ENCODE results near the gene WHAMM. TPM values are rescaled to one million over a fixed set of nuclear protein-coding genes. Genes with fewer than 3 reads are reported as not detected.
"Not testable (repeated sequence)": the region's sequence is repeated elsewhere in the genome, so short reads cannot be mapped to it uniquely, and the experiment has no call there.

Gene WHAMM
- total RNA-seq, 2 donors from 2014 or later: 5.9 to 8.2 TPM

GRCh38 chr15:82807920-82808633, 1.4 kb upstream of the WHAMM start:
- Mint-ChIP-seq H3K4me1 (ENCODE audit: low read depth) (peaks cover 42% of the 10 kb centered on the region), H3K9me3 (no peaks in the 10 kb centered on the region), H3K27ac (peak overlapping the region; percentile 51), H3K36me3 (ENCODE audit: insufficient read depth in 2 of 2) (peaks cover 0 to 15% of the 10 kb centered on the region in 2 donors), H3K4me3 (no peak overlapping the region), H3K27me3 (ENCODE audit: low read depth) (peaks cover 27% of the 10 kb centered on the region)
- ATAC-seq (replicated peaks in 1 of 2): no peak
- no peak for DNase-seq

- Mint-ChIP-seq H3K36me3 (ENCODE audit: insufficient read depth in 2 of 2) (peaks cover 0 to 17% of the 10 kb centered on the region in 2 donors), H3K27ac (no peak overlapping the region), H3K4me3 (peak overlapping the region; percentile 75 to 83), H3K4me1 (ENCODE audit: low read depth) (peaks cover 42% of the 10 kb centered on the region), H3K9me3 (no peaks in the 10 kb centered on the region), H3K27me3 (ENCODE audit: low read depth) (peaks cover 23% of the 10 kb centered on the region)
- DNase-seq (no peak), ATAC-seq (replicated peaks in 1 of 2) (no peak)
These were observed 790 bp upstream of the WHAMM start for GRCh38 chr15:82808634-82809041.

GRCh38 chr15:82810061-82810889, 847 bp downstream of the WHAMM start:
- peak overlapping the region; percentile 87 to 94 for H3K4me3 Mint-ChIP-seq
- DNase-seq (peak; percentile 42 to 57), ATAC-seq (replicated peaks in 1 of 2) (peak; percentile 36 to 44)
- H3K9me3 Mint-ChIP-seq: no peaks in the 10 kb centered on the region
- H3K27me3 Mint-ChIP-seq (ENCODE audit: low read depth): peaks cover 19% of the 10 kb centered on the region
- peak overlapping the region; percentile 98 for H3K27ac Mint-ChIP-seq
- peaks cover 4 to 29% of the 10 kb centered on the region in 2 donors for H3K36me3 Mint-ChIP-seq (ENCODE audit: insufficient read depth in 2 of 2)
- peaks cover 42% of the 10 kb centered on the region for H3K4me1 Mint-ChIP-seq (ENCODE audit: low read depth)

- ATAC-seq (replicated peaks in 1 of 2) (peak in 1 of 2 donors; percentile 12), DNase-seq (peak; percentile 54 to 64)
- peak overlapping the region; percentile 87 to 94 for H3K4me3 Mint-ChIP-seq
- H3K9me3 Mint-ChIP-seq: no peaks in the 10 kb centered on the region
- peaks cover 42% of the 10 kb centered on the region for H3K4me1 Mint-ChIP-seq (ENCODE audit: low read depth)
- peak overlapping the region; percentile 98 for H3K27ac Mint-ChIP-seq
- H3K27me3 Mint-ChIP-seq (ENCODE audit: low read depth): peaks cover 17% of the 10 kb centered on the region
- peaks cover 8 to 36% of the 10 kb centered on the region in 2 donors for H3K36me3 Mint-ChIP-seq (ENCODE audit: insufficient read depth in 2 of 2)
These were observed 1.5 kb downstream of the WHAMM start for GRCh38 chr15:82810890-82811426.

GRCh38 chr15:82812994-82813393, 3.6 kb downstream of the WHAMM start:
- no peak for DNase-seq
- Mint-ChIP-seq H3K9me3 (no peaks in the 10 kb centered on the region), H3K27ac (no peak overlapping the region), H3K4me1 (ENCODE audit: low read depth) (peaks cover 37% of the 10 kb centered on the region), H3K36me3 (ENCODE audit: insufficient read depth in 2 of 2) (peaks cover 11 to 47% of the 10 kb centered on the region in 2 donors), H3K4me3 (no peak overlapping the region), H3K27me3 (ENCODE audit: low read depth) (peaks cover 5% of the 10 kb centered on the region)
- no peak for ATAC-seq (replicated peaks in 1 of 2)

GRCh38 chr15:82820128-82820527, 10.7 kb downstream of the WHAMM start:
- H3K36me3 Mint-ChIP-seq (ENCODE audit: insufficient read depth in 2 of 2): peaks cover 14 to 40% of the 10 kb centered on the region in 2 donors
- DNase-seq: no peak
- no peaks in the 10 kb centered on the region for H3K4me1 Mint-ChIP-seq (ENCODE audit: low read depth)
- H3K9me3 Mint-ChIP-seq: no peaks in the 10 kb centered on the region
- no peak for ATAC-seq (replicated peaks in 1 of 2)
- H3K27me3 Mint-ChIP-seq (ENCODE audit: low read depth): no peaks in the 10 kb centered on the region
- no peak overlapping the region for H3K27ac Mint-ChIP-seq
- no peak overlapping the region for H3K4me3 Mint-ChIP-seq

GRCh38 chr15:82821396-82821795, 12.0 kb downstream of the WHAMM start:
- not testable (repeated sequence) for H3K27ac Mint-ChIP-seq; ATAC-seq (replicated peaks in 1 of 2); DNase-seq; H3K4me3 Mint-ChIP-seq; H3K27me3 Mint-ChIP-seq (ENCODE audit: low read depth); H3K9me3 Mint-ChIP-seq; H3K4me1 Mint-ChIP-seq (ENCODE audit: low read depth)
- H3K36me3 Mint-ChIP-seq (ENCODE audit: insufficient read depth in 2 of 2): peaks cover 9 to 39% of the 10 kb centered on the region in 2 donors

GRCh38 chr15:82821851-82822250, 12.4 kb downstream of the WHAMM start:
- not testable (repeated sequence) for H3K4me3 Mint-ChIP-seq; H3K4me1 Mint-ChIP-seq (ENCODE audit: low read depth); H3K27me3 Mint-ChIP-seq (ENCODE audit: low read depth); H3K9me3 Mint-ChIP-seq; DNase-seq; ATAC-seq (replicated peaks in 1 of 2); H3K27ac Mint-ChIP-seq
- peaks cover 9 to 38% of the 10 kb centered on the region in 2 donors for H3K36me3 Mint-ChIP-seq (ENCODE audit: insufficient read depth in 2 of 2)

GRCh38 chr15:82823049-82823448, 13.6 kb downstream of the WHAMM start:
- Mint-ChIP-seq H3K27me3 (ENCODE audit: low read depth) (no peaks in the 10 kb centered on the region), H3K36me3 (ENCODE audit: insufficient read depth in 2 of 2) (peaks cover 8 to 34% of the 10 kb centered on the region in 2 donors), H3K27ac (no peak overlapping the region), H3K4me1 (ENCODE audit: low read depth) (peaks cover 5% of the 10 kb centered on the region), H3K9me3 (no peaks in the 10 kb centered on the region), H3K4me3 (no peak overlapping the region)
- DNase-seq: no peak
- no peak for ATAC-seq (replicated peaks in 1 of 2)

GRCh38 chr15:82828075-82828474, 18.6 kb downstream of the WHAMM start:
- ATAC-seq (replicated peaks in 1 of 2) (peak; percentile 50 to 56), DNase-seq (no peak)
- H3K27me3 Mint-ChIP-seq (ENCODE audit: low read depth): no peaks in the 10 kb centered on the region
- H3K4me3 Mint-ChIP-seq: no peak overlapping the region
- H3K27ac Mint-ChIP-seq: no peak overlapping the region
- H3K36me3 Mint-ChIP-seq (ENCODE audit: insufficient read depth in 2 of 2): peaks cover 17 to 43% of the 10 kb centered on the region in 2 donors
- H3K9me3 Mint-ChIP-seq: no peaks in the 10 kb centered on the region
- H3K4me1 Mint-ChIP-seq (ENCODE audit: low read depth): peaks cover 39% of the 10 kb centered on the region

- Mint-ChIP-seq H3K4me1 (ENCODE audit: low read depth) (peaks cover 42% of the 10 kb centered on the region), H3K27me3 (ENCODE audit: low read depth) (no peaks in the 10 kb centered on the region), H3K9me3 (no peaks in the 10 kb centered on the region), H3K36me3 (ENCODE audit: insufficient read depth in 2 of 2) (peaks cover 22 to 50% of the 10 kb centered on the region in 2 donors), H3K27ac (no peak overlapping the region), H3K4me3 (no peak overlapping the region)
- no peak for ATAC-seq (replicated peaks in 1 of 2)
- DNase-seq: no peak
These were observed 19.8 kb downstream of the WHAMM start for GRCh38 chr15:82829234-82829633.

GRCh38 chr15:82830427-82831173, 21.2 kb downstream of the WHAMM start:
- DNase-seq: no peak
- Mint-ChIP-seq H3K4me3 (no peak overlapping the region), H3K4me1 (ENCODE audit: low read depth) (peaks cover 42% of the 10 kb centered on the region), H3K27me3 (ENCODE audit: low read depth) (no peaks in the 10 kb centered on the region), H3K9me3 (no peaks in the 10 kb centered on the region), H3K27ac (no peak overlapping the region), H3K36me3 (ENCODE audit: insufficient read depth in 2 of 2) (peaks cover 23 to 52% of the 10 kb centered on the region in 2 donors)
- ATAC-seq (replicated peaks in 1 of 2): peak; percentile 33
